ENCODE results near the gene CCL2. TPM values are rescaled to one million over a fixed set of nuclear protein-coding genes. Genes with fewer than 3 reads are reported as not detected.

CCL2 gene
- total and polyA plus RNA-seq, 2 donors from 2014 or later = 49.9 to 53.5 TPM

DNA sequence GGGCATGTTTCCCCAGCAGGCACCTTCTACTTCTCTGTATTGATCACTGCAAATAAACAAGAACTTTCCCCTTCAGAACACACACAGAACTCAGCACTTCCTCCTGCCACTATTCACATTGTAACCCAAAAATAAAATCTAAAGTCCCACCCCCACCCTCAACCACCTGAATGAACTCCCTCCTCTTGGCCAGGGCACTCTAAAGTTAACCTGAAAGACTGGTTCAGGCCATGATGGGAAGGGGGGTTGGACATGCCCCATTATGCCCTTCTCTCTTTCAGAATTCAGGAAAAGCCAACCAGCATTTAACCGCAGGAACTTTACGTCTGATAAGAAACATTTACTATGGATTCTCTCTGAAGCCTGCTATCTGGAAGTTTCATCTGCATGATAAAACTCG is 27.4 kb upstream of the CCL2 start:
- intact Hi-C loops (cut with DNase I) = no loop called here
- FAIRE-seq (no peak), DNase-seq (no peak)
- H3K9me3 ChIP-seq (ENCODE audit: control insufficient read depth in 2 of 3, insufficient read depth in 1 of 3, low read length in 3 of 3) = peaks cover 0 to 4% (median 0%) of the 10 kb centered on the region in 3 donors
- H3K36me3 ChIP-seq (ENCODE audit: control insufficient read depth in 2 of 3, insufficient read depth in 3 of 3, low read length in 3 of 3) = no peaks in the 10 kb centered on the region
- H3K27ac ChIP-seq (ENCODE audit: low read depth in 2 of 2, low read length in 2 of 2) = no peak overlapping the region
- no peak overlapping the region for H3K9ac ChIP-seq (ENCODE audit: low read length in 3 of 3)
- no peak overlapping the region for H3K4me3 ChIP-seq (ENCODE audit: low read length in 3 of 3)
- TF ChIP-seq, protein P1, sequence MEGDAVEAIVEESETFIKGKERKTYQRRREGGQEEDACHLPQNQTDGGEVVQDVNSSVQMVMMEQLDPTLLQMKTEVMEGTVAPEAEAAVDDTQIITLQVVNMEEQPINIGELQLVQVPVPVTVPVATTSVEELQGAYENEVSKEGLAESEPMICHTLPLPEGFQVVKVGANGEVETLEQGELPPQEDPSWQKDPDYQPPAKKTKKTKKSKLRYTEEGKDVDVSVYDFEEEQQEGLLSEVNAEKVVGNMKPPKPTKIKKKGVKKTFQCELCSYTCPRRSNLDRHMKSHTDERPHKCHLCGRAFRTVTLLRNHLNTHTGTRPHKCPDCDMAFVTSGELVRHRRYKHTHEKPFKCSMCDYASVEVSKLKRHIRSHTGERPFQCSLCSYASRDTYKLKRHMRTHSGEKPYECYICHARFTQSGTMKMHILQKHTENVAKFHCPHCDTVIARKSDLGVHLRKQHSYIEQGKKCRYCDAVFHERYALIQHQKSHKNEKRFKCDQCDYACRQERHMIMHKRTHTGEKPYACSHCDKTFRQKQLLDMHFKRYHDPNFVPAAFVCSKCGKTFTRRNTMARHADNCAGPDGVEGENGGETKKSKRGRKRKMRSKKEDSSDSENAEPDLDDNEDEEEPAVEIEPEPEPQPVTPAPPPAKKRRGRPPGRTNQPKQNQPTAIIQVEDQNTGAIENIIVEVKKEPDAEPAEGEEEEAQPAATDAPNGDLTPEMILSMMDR (IDR thresholded peaks at IDR 0.05; ENCODE audit: borderline replicate concordance, extremely low read depth, insufficient read depth) = no peak
- H3K4me1 ChIP-seq (ENCODE audit: control insufficient read depth in 2 of 3, insufficient read depth in 2 of 3, low read depth in 1 of 3, low read length in 3 of 3) = no peaks in the 10 kb centered on the region
- H3K27me3 ChIP-seq (ENCODE audit: control insufficient read depth, insufficient read depth, low read length) = no peaks in the 10 kb centered on the region

DNA sequence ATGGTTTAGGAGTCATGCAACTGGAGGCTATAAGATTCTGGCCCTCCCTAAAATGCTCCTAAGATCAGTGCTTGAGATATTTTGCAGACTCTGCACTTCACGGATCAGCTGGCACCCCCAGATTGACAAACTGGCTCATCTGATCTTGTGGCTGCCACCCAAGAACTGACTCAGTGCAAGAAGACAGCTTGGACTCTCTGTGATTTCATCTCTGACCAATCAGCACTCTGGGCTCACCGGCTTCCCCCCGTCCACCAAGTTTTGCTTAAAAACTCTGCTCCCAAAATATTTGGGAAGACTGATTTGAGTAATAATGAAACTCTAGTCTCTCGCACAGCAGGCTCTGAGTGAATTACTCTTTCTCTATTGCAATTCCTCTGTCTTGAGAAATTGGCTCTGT is 26.3 kb upstream of the CCL2 start:
- H3K27ac ChIP-seq (ENCODE audit: low read depth in 2 of 2, low read length in 2 of 2) = no peak overlapping the region
- H3K9me3 ChIP-seq (ENCODE audit: control insufficient read depth in 2 of 3, insufficient read depth in 1 of 3, low read length in 3 of 3) = peaks cover 0 to 4% (median 0%) of the 10 kb centered on the region in 3 donors
- H3K4me1 ChIP-seq (ENCODE audit: control insufficient read depth in 2 of 3, insufficient read depth in 2 of 3, low read depth in 1 of 3, low read length in 3 of 3) = no peaks in the 10 kb centered on the region
- no peaks in the 10 kb centered on the region for H3K27me3 ChIP-seq (ENCODE audit: control insufficient read depth, insufficient read depth, low read length)
- TF ChIP-seq, protein P1 (IDR thresholded peaks at IDR 0.05; ENCODE audit: borderline replicate concordance, extremely low read depth, insufficient read depth) = no peak
- no peak overlapping the region for H3K4me3 ChIP-seq (ENCODE audit: low read length in 3 of 3)
- H3K9ac ChIP-seq (ENCODE audit: low read length in 3 of 3) = no peak overlapping the region
- no peak for DNase-seq
- no peak for FAIRE-seq
- no peaks in the 10 kb centered on the region for H3K36me3 ChIP-seq (ENCODE audit: control insufficient read depth in 2 of 3, insufficient read depth in 3 of 3, low read length in 3 of 3)
- intact Hi-C loops (cut with DNase I) = no loop called here

DNA sequence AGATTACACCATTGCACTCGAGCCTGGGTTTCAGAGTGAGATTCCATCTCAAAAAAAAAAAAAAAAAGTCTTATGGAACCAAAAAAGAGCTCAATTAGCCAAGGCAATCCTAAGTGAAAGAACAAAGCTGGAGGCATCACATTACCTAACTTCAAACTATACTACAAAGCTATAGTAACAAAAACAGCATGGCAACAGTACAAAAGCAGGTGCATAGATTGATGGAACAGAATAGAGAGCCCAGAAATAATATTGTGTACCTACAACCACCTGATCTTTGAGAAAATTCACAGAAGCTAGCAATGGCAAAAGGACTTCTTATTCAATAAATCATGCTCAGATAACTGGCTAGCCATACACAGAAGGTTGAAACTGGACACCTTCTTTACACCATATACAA is 24.7 kb upstream of the CCL2 start:
- Histone ChIP-seq H3K9ac (ENCODE audit: low read length in 3 of 3) (no peak overlapping the region), H3K4me3 (ENCODE audit: low read length in 3 of 3) (no peak overlapping the region), H3K27me3 (ENCODE audit: control insufficient read depth, insufficient read depth, low read length) (no peaks in the 10 kb centered on the region), H3K27ac (ENCODE audit: low read depth in 2 of 2, low read length in 2 of 2) (no peak overlapping the region), H3K36me3 (ENCODE audit: control insufficient read depth in 2 of 3, insufficient read depth in 3 of 3, low read length in 3 of 3) (no peaks in the 10 kb centered on the region), H3K9me3 (ENCODE audit: control insufficient read depth in 2 of 3, insufficient read depth in 1 of 3, low read length in 3 of 3) (peaks cover 0 to 4% (median 0%) of the 10 kb centered on the region in 3 donors), H3K4me1 (ENCODE audit: control insufficient read depth in 2 of 3, insufficient read depth in 2 of 3, low read depth in 1 of 3, low read length in 3 of 3) (peaks cover 0 to 12% (median 10%) of the 10 kb centered on the region in 3 donors)
- intact Hi-C loops (cut with DNase I) = no loop called here
- FAIRE-seq = no peak
- DNase-seq = no peak
- TF ChIP-seq, protein P1 (IDR thresholded peaks at IDR 0.05; ENCODE audit: borderline replicate concordance, extremely low read depth, insufficient read depth) = no peak

DNA sequence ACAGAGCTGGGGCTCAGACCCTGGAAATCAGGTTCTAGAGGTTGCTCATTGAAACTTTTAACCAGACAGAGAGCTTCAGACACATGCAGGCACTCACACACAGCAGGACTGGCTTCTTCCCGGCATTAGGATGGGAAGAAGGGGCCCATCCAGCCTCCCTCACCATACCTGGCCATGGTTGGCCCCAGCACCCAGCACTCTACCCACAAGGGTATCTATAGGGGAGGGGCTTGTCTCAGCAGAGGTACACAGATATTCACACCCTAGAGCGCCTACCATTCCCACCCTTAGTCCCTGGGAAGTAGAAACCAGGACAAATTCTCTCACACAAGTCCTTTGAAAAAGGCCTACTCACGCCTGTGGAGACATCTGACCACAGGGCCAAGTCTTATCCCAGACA is 20.5 kb upstream of the CCL2 start:
- H3K27ac ChIP-seq (ENCODE audit: low read depth in 2 of 2, low read length in 2 of 2) = peak overlapping the region; percentile 67 to 76
- DNase-seq = no peak
- no peak overlapping the region for H3K4me3 ChIP-seq (ENCODE audit: low read length in 3 of 3)
- H3K4me1 ChIP-seq (ENCODE audit: control insufficient read depth in 2 of 3, insufficient read depth in 2 of 3, low read depth in 1 of 3, low read length in 3 of 3) = peaks cover 0 to 14% (median 13%) of the 10 kb centered on the region in 3 donors
- TF ChIP-seq, protein P1 (IDR thresholded peaks at IDR 0.05; ENCODE audit: borderline replicate concordance, extremely low read depth, insufficient read depth) = no peak
- H3K9ac ChIP-seq (ENCODE audit: low read length in 3 of 3) = peak overlapping the region in 1 of 3 donors; percentile 51
- intact Hi-C loops (cut with DNase I) = no loop called here
- H3K9me3 ChIP-seq (ENCODE audit: control insufficient read depth in 2 of 3, insufficient read depth in 1 of 3, low read length in 3 of 3) = peaks cover 0 to 4% (median 0%) of the 10 kb centered on the region in 3 donors
- H3K36me3 ChIP-seq (ENCODE audit: control insufficient read depth in 2 of 3, insufficient read depth in 3 of 3, low read length in 3 of 3) = no peaks in the 10 kb centered on the region
- no peak for FAIRE-seq
- no peaks in the 10 kb centered on the region for H3K27me3 ChIP-seq (ENCODE audit: control insufficient read depth, insufficient read depth, low read length)
